Glomerular visceral epithelial cell (primary cell): ENCODE data around the gene VTA1.
A peak's percentile ranks its signal among the peaks of the same experiment; 100 is the strongest.
"Not testable (repeated sequence)": the region's sequence is repeated elsewhere in the genome, so short reads cannot be mapped to it uniquely, and the experiment has no call there.

Experiments used
- DNase-seq: peaks from one replicate; pipeline ENCODE4 v3.0.0-alpha.2; 2016; ENCODE audit errors: extremely low spot score

Gene VTA1

DNA sequence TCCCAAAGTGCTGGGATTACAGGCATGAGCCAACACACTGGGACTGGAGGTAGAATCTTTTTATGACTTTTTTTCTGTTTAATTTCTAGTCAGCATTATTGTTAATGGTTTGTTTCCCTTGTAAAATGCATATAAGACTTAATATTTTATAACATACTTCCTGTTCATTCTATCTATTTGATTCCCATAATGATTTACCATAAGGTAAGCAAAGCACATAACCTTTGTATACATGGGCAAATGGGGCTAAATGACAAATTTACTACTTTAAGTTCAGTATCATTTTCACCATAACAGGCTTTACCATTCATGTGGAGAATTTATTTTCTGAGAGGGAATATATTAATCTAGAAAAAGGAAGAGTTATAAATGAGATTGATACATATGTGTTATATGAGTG, 24.3 kb downstream of the VTA1 start:
- no peak for DNase-seq

DNA sequence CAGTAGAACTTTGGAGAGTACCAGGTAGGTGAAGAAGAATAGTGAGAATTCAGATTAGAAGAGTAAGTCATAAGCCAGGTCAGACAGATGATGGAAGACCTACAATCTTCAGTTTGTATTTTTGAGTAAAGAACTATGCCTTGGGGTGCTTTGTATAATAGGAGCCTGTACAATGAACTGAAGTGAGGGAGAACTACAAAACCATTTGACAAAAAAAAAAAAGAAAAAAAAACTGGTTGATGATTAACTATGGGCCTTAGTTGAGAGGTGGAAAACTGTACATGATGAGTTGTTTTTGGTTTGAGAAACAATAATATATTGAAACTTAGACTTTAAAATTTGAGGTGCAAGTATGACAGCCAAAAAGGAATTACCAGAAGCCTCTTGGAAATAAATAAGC, 25.7 kb downstream of the VTA1 start:
- no peak for DNase-seq

GRCh38 chr6:142173980-142174379, 26.9 kb downstream of the VTA1 start:
- DNase-seq = no peak

DNA sequence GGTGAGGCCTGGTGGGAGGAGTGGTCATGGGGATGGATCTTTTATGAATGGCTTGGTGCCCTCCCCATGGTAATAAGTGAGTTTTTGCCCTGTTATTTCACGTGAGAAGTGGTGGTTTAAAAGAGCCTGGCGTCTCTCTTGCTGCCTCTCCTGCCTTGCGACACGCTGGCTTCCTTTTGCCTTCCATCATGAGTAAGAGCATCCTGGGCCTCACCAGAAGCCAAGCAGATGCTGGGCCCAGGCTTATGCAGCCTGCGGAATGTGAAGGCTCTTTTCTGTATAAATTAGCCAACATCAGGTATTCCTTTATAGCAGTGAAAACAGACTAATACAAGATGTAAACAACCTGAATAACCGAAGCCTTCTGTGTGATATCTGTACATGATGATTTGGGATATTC, 27.6 kb downstream of the VTA1 start:
- no peak for DNase-seq

DNA sequence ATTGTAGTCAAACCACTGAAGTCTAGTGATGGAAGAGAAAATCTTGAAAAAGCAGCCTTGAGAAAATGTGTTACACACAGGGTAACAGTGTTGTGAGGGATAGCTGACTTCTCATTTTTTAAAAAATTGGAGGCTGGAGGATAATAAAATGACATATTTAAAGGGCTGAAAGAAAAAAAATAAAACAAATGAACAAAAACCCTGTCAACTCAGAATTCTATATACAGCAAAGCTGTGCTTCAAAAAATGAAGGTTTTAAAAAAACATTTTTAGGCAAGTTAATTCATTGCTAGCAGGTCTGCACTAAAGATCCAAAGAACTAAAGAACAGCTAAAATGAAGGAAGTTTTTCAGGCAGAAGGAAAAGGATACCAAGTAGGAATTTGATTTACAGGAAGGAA, 31.1 kb downstream of the VTA1 start:
- no peak for DNase-seq

GRCh38 chr6:142182004-142182403, 34.9 kb downstream of the VTA1 start:
- DNase-seq = no peak

DNA sequence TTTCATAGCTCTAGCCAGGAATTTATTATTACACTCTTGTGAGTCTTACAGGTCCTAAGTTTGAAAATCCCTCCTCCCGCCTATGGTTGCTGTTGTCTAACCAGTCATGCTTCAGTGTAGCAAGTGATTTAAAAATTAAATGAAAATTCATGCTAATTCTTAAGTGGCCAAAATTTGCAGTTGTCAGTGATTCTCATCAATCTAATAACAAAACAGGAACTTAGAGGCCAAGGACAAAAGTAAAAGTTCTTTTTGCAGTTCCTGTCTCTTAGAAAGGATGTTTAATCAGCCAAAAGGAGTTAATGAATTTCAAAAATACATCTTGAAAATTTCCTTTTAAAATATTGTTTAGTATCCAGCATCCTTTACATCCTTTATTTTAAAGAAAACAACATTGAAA, 36.3 kb downstream of the VTA1 start:
- DNase-seq = no peak

DNA sequence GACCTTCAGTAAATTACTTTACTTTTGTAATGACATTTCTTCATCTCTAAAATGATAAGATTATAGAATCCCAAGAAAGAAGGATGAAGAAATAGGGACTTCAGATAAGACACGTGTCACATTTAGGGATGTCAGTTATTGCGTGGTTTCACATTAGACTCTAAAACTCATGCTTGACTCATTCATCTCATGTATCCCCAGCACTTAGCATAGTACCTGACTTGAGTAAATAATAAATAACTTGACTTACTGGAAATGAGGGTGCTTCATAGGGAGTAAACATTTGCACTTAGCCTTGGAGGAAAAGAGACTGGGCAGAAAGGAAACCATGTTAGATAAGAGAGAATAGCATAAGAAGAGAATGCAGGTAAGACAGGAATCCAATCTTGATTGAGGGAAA, 37.2 kb downstream of the VTA1 start:
- no peak for DNase-seq

DNA sequence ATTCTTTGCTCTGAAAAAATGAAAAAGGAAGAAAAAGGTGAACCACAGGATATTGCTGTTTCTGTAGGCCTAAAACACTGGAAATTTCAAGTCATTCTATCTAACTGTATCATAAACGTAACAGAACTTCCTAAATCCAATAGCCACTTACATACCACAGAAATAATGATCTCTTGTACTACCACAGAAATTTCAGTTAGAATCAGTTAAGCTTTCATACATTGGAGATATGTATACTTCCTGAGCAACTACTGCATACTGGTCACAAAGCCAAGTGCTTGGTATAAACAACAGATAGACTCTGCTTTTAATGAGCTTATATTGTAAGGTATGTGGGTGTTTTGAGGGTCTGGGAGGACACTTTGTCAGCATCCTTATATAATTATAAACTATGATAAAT, 38.6 kb downstream of the VTA1 start:
- no peak for DNase-seq

GRCh38 chr6:142187209-142187608, 40.1 kb downstream of the VTA1 start:
- no peak for DNase-seq

DNA sequence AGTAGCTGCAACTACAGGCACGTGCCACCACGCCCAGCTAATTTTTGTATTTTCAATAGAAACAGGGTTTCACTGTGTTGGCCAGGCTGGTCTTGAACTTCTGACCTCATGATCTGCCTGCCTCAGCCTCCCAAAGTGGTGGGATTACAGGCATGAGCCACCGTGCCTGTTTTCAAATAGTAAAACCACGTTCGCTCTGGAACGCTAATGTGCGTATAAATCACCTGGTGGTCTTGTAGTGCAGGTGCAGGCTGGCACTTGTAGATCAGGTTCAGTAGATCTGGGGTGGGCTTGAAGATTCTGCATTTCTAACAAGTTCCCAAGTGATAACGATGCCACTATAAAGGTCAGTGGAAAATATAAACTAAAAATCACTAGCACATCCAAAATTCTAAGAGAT, 41.3 kb downstream of the VTA1 start:
- not testable (repeated sequence) for DNase-seq

DNA sequence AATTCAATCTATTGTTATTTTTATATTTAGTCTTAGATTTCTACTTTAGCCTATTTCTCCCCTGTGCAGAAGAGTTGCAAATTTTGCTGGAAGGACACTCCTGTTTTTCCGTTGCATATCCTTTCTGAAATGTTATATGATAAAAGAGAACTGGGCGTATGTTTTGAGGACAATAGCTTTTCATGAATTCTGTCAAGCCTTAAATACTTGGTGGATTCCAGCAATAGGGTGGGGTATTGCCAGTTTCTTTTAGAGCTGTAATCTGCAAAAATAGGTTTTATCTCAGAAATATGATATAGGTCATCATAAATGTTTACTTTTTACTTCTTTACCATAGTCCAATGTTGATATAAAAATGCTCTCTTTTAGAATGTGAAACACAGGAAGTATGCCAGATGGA, 42.0 kb downstream of the VTA1 start:
- DNase-seq = no peak

DNA sequence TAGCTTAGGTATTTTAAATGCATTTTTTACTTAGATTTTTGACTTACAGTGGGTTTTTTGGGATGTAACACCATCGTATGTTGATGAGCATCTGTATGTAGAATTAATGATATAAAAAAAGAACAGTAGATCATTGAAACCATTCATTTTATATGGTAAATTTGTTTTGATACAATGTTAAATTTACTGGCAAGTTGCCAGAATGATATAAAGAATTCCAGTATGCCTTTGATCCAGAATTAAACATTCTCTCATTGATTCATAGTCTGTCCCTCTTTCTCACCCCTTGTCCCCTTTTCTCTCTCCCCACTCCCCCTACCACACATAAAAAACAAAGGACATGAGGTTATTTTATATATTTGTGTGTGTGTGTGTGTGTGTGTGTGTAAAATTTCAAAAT, 45.3 kb downstream of the VTA1 start:
- DNase-seq = no peak

DNA sequence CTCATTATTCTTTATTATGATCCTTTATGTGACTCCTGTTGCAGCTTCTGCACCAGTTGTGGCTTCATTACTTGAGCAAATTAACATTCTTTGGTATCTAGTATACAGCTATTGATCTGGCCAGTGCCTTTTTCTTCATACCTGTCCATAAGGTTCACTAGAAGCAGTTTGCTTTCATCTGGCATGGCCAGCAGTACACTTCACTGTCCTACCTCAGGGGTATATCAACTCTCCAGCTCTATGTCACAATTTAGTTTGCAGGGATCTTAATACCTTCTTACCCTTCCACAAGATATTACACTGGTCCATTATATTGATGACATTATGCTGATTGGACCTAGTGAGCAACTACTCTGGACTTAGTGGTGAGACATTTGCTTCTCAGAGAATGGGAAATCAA, 46.6 kb downstream of the VTA1 start:
- DNase-seq = no peak

DNA sequence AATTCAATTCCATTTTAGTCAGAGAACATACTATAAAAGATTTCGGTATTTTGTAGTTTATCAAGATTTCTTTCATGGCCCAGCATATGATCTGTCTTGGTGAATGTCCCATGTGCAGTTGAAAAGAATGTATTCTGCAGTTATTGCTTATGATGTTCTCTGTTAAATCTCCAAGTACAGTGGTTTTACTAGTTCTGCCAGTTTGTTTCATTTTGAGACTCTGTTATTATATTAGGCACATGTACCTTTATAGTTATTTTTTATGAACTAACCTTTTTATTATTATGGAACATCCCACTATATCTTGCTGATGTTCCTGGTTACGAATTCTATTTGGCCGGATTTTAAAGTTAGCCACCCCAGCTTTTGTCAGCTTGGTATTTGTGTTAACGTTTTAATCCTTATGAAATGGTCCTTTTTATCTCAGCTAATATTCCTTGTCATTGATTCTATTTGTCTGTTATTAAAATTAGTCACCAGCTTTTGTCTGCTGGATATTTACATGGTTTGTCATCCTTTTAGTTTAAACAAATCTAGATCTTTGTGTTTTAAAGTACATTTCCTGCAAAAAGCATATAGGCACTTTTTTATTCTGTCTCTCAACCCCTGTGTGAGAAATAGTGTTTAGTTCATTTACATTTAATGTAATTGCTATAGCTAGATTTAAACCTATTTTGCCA, 48.9 kb downstream of the VTA1 start:
- DNase-seq = no peak

DNA sequence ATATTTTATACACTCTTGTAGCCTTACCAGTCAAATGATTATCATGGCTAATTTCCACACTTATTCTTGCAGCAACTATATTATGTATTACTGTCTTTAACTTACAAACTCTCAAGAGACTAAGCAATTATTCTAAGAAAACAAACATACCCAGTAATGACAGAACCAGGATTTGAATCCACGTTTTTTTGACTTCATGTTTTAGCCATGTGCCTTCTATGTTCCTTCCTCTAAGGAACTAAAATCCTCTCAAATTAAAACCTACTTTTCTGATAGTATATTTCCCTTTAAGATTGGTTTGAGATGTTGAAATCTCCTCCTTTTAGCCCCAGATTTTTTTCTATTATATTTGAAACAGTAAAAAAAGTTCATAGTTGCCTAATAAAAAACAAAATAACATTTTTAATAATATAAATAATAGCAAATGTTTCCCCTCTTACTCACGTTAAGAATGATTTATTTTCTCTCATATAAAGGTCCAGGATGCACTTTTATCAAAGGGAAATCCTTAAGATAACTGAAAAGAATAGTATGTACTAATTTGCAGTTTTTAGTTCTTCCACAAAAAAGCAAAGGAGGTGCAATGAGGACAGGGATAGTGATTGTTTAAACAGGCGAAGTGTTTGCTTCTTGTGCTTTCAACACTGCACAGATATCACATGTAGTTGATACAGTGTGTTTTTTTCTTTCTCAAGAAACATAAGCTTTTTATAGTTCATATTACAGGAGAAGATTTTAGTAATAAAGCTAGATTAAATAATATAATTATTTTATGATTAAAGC, 54.0 kb downstream of the VTA1 start:
- DNase-seq = no peak

- DNase-seq = peak; percentile 46
Observed at GRCh38 chr6:142207265-142207877, 60.3 kb downstream of the VTA1 start.

DNA sequence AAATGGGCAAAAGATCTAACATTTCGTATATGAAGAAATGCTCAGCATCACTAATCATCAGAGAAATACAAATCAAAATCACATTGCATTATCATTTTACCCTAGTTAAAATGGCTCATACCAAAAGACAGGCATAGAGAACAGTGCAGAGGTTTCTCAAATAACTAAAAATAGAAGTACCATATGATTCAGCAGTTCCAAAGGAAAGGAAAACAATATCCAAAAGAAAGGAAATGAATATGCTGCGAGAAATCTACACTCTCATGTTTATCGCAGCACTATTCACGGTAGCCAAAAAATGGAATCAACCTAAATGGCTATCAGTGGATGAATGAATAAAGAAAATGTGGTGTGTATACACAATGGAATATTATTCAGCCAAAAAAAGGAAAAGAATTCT, 63.5 kb downstream of the VTA1 start:
- DNase-seq = no peak

GRCh38 chr6:142213402-142213801, 66.3 kb downstream of the VTA1 start:
- DNase-seq = no peak

GRCh38 chr6:142218446-142218845, 71.4 kb downstream of the VTA1 start:
- DNase-seq = no peak

- peak; percentile 10 for DNase-seq
Observed at GRCh38 chr6:142222022-142222421, 75.0 kb downstream of the VTA1 start.

GRCh38 chr6:142223938-142224337, 76.9 kb downstream of the VTA1 start:
- DNase-seq = no peak

- DNase-seq = no peak
Observed at GRCh38 chr6:142225115-142225514, 78.1 kb downstream of the VTA1 start.
